ENCODE measurements around the gene UBE2F.

DNA sequence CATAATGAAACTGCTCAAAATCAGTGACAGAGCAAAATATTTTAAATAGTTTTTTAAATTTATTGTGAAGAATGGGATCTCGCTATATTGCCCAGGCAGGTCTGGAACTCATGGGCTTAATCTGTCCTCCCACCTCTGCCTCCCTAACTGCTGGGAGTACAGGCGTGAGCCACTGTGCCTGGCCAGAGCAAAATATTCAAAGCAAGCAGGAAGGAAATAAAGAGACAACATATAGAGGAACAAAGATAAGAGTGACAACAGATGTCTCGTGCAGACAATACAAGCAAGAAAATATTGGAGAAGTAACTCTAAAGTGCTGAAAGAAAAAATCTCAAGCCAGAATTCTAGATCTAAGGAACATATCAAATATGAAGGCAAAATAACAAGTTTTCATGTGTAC lies 89.0 kb downstream of the UBE2F start:
- TF ChIP-seq, protein P1, sequence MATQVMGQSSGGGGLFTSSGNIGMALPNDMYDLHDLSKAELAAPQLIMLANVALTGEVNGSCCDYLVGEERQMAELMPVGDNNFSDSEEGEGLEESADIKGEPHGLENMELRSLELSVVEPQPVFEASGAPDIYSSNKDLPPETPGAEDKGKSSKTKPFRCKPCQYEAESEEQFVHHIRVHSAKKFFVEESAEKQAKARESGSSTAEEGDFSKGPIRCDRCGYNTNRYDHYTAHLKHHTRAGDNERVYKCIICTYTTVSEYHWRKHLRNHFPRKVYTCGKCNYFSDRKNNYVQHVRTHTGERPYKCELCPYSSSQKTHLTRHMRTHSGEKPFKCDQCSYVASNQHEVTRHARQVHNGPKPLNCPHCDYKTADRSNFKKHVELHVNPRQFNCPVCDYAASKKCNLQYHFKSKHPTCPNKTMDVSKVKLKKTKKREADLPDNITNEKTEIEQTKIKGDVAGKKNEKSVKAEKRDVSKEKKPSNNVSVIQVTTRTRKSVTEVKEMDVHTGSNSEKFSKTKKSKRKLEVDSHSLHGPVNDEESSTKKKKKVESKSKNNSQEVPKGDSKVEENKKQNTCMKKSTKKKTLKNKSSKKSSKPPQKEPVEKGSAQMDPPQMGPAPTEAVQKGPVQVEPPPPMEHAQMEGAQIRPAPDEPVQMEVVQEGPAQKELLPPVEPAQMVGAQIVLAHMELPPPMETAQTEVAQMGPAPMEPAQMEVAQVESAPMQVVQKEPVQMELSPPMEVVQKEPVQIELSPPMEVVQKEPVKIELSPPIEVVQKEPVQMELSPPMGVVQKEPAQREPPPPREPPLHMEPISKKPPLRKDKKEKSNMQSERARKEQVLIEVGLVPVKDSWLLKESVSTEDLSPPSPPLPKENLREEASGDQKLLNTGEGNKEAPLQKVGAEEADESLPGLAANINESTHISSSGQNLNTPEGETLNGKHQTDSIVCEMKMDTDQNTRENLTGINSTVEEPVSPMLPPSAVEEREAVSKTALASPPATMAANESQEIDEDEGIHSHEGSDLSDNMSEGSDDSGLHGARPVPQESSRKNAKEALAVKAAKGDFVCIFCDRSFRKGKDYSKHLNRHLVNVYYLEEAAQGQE (IDR thresholded peaks at IDR 0.05) = no peak
- TF ChIP-seq, protein P2, sequence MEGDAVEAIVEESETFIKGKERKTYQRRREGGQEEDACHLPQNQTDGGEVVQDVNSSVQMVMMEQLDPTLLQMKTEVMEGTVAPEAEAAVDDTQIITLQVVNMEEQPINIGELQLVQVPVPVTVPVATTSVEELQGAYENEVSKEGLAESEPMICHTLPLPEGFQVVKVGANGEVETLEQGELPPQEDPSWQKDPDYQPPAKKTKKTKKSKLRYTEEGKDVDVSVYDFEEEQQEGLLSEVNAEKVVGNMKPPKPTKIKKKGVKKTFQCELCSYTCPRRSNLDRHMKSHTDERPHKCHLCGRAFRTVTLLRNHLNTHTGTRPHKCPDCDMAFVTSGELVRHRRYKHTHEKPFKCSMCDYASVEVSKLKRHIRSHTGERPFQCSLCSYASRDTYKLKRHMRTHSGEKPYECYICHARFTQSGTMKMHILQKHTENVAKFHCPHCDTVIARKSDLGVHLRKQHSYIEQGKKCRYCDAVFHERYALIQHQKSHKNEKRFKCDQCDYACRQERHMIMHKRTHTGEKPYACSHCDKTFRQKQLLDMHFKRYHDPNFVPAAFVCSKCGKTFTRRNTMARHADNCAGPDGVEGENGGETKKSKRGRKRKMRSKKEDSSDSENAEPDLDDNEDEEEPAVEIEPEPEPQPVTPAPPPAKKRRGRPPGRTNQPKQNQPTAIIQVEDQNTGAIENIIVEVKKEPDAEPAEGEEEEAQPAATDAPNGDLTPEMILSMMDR (IDR thresholded peaks at IDR 0.05) = no peak
- TF ChIP-seq MAFK (IDR thresholded peaks at IDR 0.05; ENCODE audit: partially characterized antibody) = no peak
- no peak for TF ChIP-seq MYC (IDR thresholded peaks at IDR 0.05; ENCODE audit: borderline replicate concordance, low read length)
- TF ChIP-seq, protein P3, sequence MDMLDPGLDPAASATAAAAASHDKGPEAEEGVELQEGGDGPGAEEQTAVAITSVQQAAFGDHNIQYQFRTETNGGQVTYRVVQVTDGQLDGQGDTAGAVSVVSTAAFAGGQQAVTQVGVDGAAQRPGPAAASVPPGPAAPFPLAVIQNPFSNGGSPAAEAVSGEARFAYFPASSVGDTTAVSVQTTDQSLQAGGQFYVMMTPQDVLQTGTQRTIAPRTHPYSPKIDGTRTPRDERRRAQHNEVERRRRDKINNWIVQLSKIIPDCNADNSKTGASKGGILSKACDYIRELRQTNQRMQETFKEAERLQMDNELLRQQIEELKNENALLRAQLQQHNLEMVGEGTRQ (IDR thresholded peaks at IDR 0.05) = no peak

Measured in A549 (cell line).